SK-N-SH (cell line): Measurements from ENCODE around the gene ZDHHC14. TPM values are rescaled to one million over a fixed set of nuclear protein-coding genes. Genes with fewer than 3 reads are reported as not detected.

Experiments
- CTCF ChIA-PET: fragments of 300-600, 350-600 bp; formaldehyde crosslinking; extraction: SDS; loops from one replicate; lab custom pipeline; 2021; lab: Yijun Ruan, JAX
- POLR2A ChIA-PET: fragments of 350-600 bp; sonication (Branson Sonifier 250); formaldehyde crosslinking; extraction: SDS; loops from one replicate; lab custom pipeline; 2020; ENCODE audit warnings: antibody characterized with exemption, inconsistent platforms; lab: Yijun Ruan, JAX
- DNase-seq: peaks from one replicate; pipeline ENCODE4 v3.0.0; 2012
- H2AFZ ChIP-seq: fragments of 200-600 bp; sonication (generic); 2 replicates; pipeline ENCODE4 v1.8.1; 2016; ENCODE audit warnings: antibody characterized with exemption, mild to moderate bottlenecking, low read depth
- H3F3A ChIP-seq: fragments of 200-600 bp; sonication (generic); replicated peaks from 2 replicates; pipeline ENCODE3; 2016; ENCODE audit warnings: antibody characterized with exemption, mild to moderate bottlenecking; ENCODE audit not compliant: insufficient read depth
- H3K27ac ChIP-seq, 2 experiments: fragments of 200-500 bp in 1 of 2; fragments of 200-600 bp in 1 of 2; sonication (Bioruptor generic) in 1 of 2; sonication (generic), shearing (Covaris generic) in 1 of 2; 2 replicates each; pipeline versions ENCODE4 v1.5.1 to v1.6.1; 2014 to 2016; ENCODE audit warnings: low read depth in 2 of 2, inconsistent platforms in 1 of 2, low read length in 1 of 2, mild to moderate bottlenecking in 1 of 2, mixed read lengths in 1 of 2
- H3K27me3 ChIP-seq: fragments of 200-600 bp; sonication (generic), shearing (Covaris generic); 2 replicates; pipeline ENCODE4 v1.6.1; 2016; ENCODE audit warnings: mixed run types; ENCODE audit not compliant: insufficient read depth
- H3K36me3 ChIP-seq, 2 experiments: fragments of 200-500 bp in 1 of 2; fragments of 200-600 bp in 1 of 2; sonication (Bioruptor generic) in 1 of 2; sonication (generic) in 1 of 2; replicated peaks in 1 of 2; 2 replicates each; pipeline versions ENCODE3 to v1.5.1; 2014 to 2016; ENCODE audit warnings: low read length in 1 of 2, mild to moderate bottlenecking in 1 of 2; ENCODE audit not compliant: insufficient read depth in 2 of 2, control insufficient read depth in 1 of 2
- H3K4me1 ChIP-seq, 2 experiments: fragments of 200-500 bp in 1 of 2; fragments of 200-600 bp in 1 of 2; sonication (Bioruptor generic) in 1 of 2; sonication (generic), shearing (Covaris generic) in 1 of 2; 2 replicates each; pipeline versions ENCODE4 v1.5.1 to v1.6.1; 2014 to 2016; ENCODE audit warnings: low read depth in 1 of 2, low read length in 1 of 2, mixed run types in 1 of 2; ENCODE audit not compliant: insufficient read depth in 2 of 2, control insufficient read depth in 1 of 2
- H3K4me2 ChIP-seq: fragments of 200-600 bp; sonication (generic), shearing (Covaris generic); 2 replicates; pipeline ENCODE4 v1.6.1; 2017; ENCODE audit warnings: mixed run types
- H3K4me3 ChIP-seq, 2 experiments: fragments of 200-500 bp in 1 of 2; fragments of 200-600 bp in 1 of 2; sonication (Bioruptor generic) in 1 of 2; sonication (generic), shearing (Covaris generic) in 1 of 2; 2 replicates each; pipeline versions ENCODE4 v1.5.1 to v1.8.1; 2014 to 2016; ENCODE audit warnings: low read depth in 2 of 2, inconsistent platforms in 1 of 2, low read length in 1 of 2, mild to moderate bottlenecking in 1 of 2, mixed read lengths in 1 of 2, moderate library complexity in 1 of 2
- H3K79me2 ChIP-seq: fragments of 200-600 bp; sonication (generic); 2 replicates; pipeline ENCODE4 v1.8.1; 2017; ENCODE audit warnings: mild to moderate bottlenecking; ENCODE audit not compliant: insufficient read depth
- H3K9ac ChIP-seq: fragments of 200-600 bp; sonication (generic); 2 replicates; pipeline ENCODE4 v1.6.1; 2017; ENCODE audit warnings: mixed run types
- H3K9me2 ChIP-seq: fragments of 200-600 bp; sonication (generic); 2 replicates; pipeline ENCODE4 v1.6.1; 2017; ENCODE audit warnings: mixed run types
- H3K9me3 ChIP-seq: fragments of 200-600 bp; sonication (generic); 2 replicates; pipeline ENCODE4 v1.6.1; 2017; ENCODE audit warnings: mixed run types, mild to moderate bottlenecking, moderate library complexity
- H4K20me1 ChIP-seq: fragments of 200-600 bp; sonication (generic); 2 replicates; pipeline ENCODE4 v1.6.1; 2017; ENCODE audit warnings: mild to moderate bottlenecking, mixed run types; ENCODE audit not compliant: insufficient read depth
- GABPA ChIP-seq: IDR thresholded peaks from 2 replicates; pipeline ENCODE4 v1.4.0; 2012; ENCODE audit warnings: low read depth, mild to moderate bottlenecking
- GATA2 ChIP-seq: sonication (generic); formaldehyde crosslinking; IDR thresholded peaks from 2 replicates; pipeline ENCODE4 v1.5.0; 2020; ENCODE audit warnings: mild to moderate bottlenecking, missing genetic modification reagents
- JUND ChIP-seq: IDR thresholded peaks from 2 replicates; pipeline ENCODE4 v1.4.0; 2012
- MEF2A ChIP-seq: IDR thresholded peaks from 2 replicates; pipeline ENCODE4 v1.4.0; 2012; ENCODE audit warnings: low read depth, borderline replicate concordance
- MXI1 ChIP-seq: IDR thresholded peaks from 2 replicates; pipeline ENCODE4 v1.6.1; 2012; ENCODE audit warnings: mild to moderate bottlenecking, low read depth, low read length, improper control_type of control experiment
- NFIC ChIP-seq: IDR thresholded peaks from 2 replicates; pipeline ENCODE4 v1.4.0; 2012; ENCODE audit warnings: borderline replicate concordance
- NRF1 ChIP-seq: IDR thresholded peaks from 2 replicates; pipeline ENCODE4 v1.6.1; 2012; ENCODE audit warnings: low read depth, mild to moderate bottlenecking, low read length
- RCOR1 ChIP-seq: fragments of 150-350 bp; IDR thresholded peaks from 2 replicates; pipeline ENCODE4 v1.6.1; 2017; ENCODE audit warnings: antibody characterized with exemption, low read length
- SMC3 ChIP-seq: IDR thresholded peaks from 2 replicates; pipeline ENCODE4 v1.6.1; 2012; ENCODE audit warnings: low read depth, low read length, improper control_type of control experiment
- TAF1 ChIP-seq: IDR thresholded peaks from 2 replicates; pipeline ENCODE4 v1.6.1; 2012; ENCODE audit warnings: low read depth, mild to moderate bottlenecking, low read length, moderate library complexity, borderline replicate concordance
- WGBS: methylation state at CpG from one replicate; pipeline ENCODE4 v1.1.6; 2017; ENCODE audit warnings: low lambda C conversion rate; 5-methylcytosine and 5-hydroxymethylcytosine counted together
- polyA plus RNA-seq, 3 experiments: library from polyadenylated mRNA; depleted of rRNA; stranded (reverse); fragments of >200 nt; gene quantifications; 2 replicates each; pipeline ENCODE4 v1.2.3, GENCODE V29; 2012
- TF ChIP-seq, protein P1 (sequence below): IDR thresholded peaks from 2 replicates; pipeline ENCODE4 v1.4.0; 2012; ENCODE audit warnings: low read depth
- TF ChIP-seq, protein P2 (sequence below): IDR thresholded peaks from 2 replicates; pipeline ENCODE4 v1.6.1; 2012; ENCODE audit warnings: mild to moderate bottlenecking, low read depth, low read length, moderate library complexity
- TF ChIP-seq, protein P3 (sequence below): IDR thresholded peaks from 2 replicates; pipeline ENCODE4 v1.4.0; 2012; ENCODE audit warnings: low read depth, borderline replicate concordance
- TF ChIP-seq, protein P4 (sequence below): IDR thresholded peaks from 2 replicates; pipeline ENCODE4 v1.4.0; 2012; ENCODE audit warnings: low read depth, borderline replicate concordance

ZDHHC14 gene
- polyA plus RNA-seq, 1 of the 3 experiments (the other 2 are of a cell fraction) = 5.4 TPM

DNA sequence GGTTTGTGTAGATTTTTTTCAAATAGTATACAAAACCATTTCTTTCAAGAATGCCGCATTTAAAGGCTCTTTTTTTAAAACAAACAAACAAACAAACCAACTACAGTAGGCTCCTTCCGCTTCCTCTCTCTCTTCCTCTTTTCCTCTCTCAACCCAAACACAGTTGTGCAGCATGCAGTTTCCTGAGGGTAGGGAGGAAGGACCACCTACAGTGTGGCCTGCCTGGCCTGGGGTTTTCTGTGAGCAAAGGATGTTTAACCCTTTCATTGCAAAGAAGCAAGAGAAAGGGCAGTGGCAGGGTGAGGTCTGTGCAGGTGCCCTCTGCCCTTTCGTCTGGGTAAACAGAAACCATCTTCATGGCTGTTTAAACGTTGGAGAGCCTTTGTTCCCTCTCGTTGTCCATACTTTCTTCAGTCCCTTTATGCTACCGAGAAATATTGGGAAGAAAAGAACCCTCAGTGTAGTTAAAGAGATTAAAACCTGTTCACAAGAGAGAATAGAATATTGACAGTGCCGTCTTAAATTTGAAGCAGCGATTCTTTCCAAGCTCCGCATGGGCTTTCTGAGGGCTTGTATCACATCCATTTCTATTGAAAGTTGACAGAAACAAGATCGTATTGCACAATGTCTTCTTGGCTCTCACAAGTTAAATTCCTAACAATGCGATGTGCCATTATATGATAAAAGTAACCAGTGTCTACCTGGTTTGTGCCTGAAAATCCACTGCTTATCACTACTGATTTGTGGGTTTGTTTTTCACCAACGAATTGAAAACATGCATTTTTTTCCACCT, 226.5 kb downstream of the ZDHHC14 start:
- H3K4me3 ChIP-seq = no peak overlapping the region
- POLR2A ChIA-PET = no interaction called here
- no peak overlapping the region for H3K9ac ChIP-seq
- H3K4me1 ChIP-seq = no peaks in the 10 kb centered on the region
- H3K9me2 ChIP-seq = no peaks in the 10 kb centered on the region
- CTCF ChIA-PET = interaction anchor here (1.4 kb wide), 1 partner anchor 293 kb away, joined by 6 read pairs; no protein-coding TSS in a partner anchor
- no peaks in the 10 kb centered on the region for H3K79me2 ChIP-seq
- no peaks in the 10 kb centered on the region for H4K20me1 ChIP-seq
- 85% methylated on average over 12 of the region's 12 CpGs for WGBS
- H3K27me3 ChIP-seq = no peaks in the 10 kb centered on the region
- H2AFZ ChIP-seq = no peak overlapping the region
- H3K9me3 ChIP-seq = no peaks in the 10 kb centered on the region
- TF ChIP-seq NRF1 (no peak), SMC3 (no peak), MXI1 (no peak), TAF1 (no peak), JUND (no peak), NFIC (no peak), GABPA (no peak), GATA2 (CRISPR knock-in tag) (no peak), MEF2A (no peak), RCOR1 (no peak)
- TF ChIP-seq, protein P1, sequence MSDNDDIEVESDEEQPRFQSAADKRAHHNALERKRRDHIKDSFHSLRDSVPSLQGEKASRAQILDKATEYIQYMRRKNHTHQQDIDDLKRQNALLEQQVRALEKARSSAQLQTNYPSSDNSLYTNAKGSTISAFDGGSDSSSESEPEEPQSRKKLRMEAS = no peak
- TF ChIP-seq, protein P2, sequence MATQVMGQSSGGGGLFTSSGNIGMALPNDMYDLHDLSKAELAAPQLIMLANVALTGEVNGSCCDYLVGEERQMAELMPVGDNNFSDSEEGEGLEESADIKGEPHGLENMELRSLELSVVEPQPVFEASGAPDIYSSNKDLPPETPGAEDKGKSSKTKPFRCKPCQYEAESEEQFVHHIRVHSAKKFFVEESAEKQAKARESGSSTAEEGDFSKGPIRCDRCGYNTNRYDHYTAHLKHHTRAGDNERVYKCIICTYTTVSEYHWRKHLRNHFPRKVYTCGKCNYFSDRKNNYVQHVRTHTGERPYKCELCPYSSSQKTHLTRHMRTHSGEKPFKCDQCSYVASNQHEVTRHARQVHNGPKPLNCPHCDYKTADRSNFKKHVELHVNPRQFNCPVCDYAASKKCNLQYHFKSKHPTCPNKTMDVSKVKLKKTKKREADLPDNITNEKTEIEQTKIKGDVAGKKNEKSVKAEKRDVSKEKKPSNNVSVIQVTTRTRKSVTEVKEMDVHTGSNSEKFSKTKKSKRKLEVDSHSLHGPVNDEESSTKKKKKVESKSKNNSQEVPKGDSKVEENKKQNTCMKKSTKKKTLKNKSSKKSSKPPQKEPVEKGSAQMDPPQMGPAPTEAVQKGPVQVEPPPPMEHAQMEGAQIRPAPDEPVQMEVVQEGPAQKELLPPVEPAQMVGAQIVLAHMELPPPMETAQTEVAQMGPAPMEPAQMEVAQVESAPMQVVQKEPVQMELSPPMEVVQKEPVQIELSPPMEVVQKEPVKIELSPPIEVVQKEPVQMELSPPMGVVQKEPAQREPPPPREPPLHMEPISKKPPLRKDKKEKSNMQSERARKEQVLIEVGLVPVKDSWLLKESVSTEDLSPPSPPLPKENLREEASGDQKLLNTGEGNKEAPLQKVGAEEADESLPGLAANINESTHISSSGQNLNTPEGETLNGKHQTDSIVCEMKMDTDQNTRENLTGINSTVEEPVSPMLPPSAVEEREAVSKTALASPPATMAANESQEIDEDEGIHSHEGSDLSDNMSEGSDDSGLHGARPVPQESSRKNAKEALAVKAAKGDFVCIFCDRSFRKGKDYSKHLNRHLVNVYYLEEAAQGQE = no peak
- TF ChIP-seq, protein P3, sequence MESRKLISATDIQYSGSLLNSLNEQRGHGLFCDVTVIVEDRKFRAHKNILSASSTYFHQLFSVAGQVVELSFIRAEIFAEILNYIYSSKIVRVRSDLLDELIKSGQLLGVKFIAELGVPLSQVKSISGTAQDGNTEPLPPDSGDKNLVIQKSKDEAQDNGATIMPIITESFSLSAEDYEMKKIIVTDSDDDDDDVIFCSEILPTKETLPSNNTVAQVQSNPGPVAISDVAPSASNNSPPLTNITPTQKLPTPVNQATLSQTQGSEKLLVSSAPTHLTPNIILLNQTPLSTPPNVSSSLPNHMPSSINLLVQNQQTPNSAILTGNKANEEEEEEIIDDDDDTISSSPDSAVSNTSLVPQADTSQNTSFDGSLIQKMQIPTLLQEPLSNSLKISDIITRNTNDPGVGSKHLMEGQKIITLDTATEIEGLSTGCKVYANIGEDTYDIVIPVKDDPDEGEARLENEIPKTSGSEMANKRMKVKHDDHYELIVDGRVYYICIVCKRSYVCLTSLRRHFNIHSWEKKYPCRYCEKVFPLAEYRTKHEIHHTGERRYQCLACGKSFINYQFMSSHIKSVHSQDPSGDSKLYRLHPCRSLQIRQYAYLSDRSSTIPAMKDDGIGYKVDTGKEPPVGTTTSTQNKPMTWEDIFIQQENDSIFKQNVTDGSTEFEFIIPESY = no peak
- TF ChIP-seq, protein P4, sequence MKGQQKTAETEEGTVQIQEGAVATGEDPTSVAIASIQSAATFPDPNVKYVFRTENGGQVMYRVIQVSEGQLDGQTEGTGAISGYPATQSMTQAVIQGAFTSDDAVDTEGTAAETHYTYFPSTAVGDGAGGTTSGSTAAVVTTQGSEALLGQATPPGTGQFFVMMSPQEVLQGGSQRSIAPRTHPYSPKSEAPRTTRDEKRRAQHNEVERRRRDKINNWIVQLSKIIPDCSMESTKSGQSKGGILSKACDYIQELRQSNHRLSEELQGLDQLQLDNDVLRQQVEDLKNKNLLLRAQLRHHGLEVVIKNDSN = no peak
- H3F3A ChIP-seq = no peaks in the 10 kb centered on the region
- H3K27ac ChIP-seq = no peak overlapping the region
- H3K36me3 ChIP-seq = no peaks in the 10 kb centered on the region
- DNase-seq = no peak
- H3K4me2 ChIP-seq = no peak overlapping the region
